Esophagus muscularis mucosa (tissue), 3 donors: Measurements from ENCODE around the gene IPP.

Experiments
- CTCF ChIP-seq, 3 experiments: fragments of 200-600 bp in 2 of 3; fragments of 450-650 bp in 1 of 3; sonication (generic) in 2 of 3; IDR thresholded peaks; one replicate each; pipeline ENCODE4 v1.5.1; 2017 to 2019; ENCODE audit warnings: antibody characterized with exemption in 3 of 3, mild to moderate bottlenecking in 2 of 3, moderate library complexity in 1 of 3
- POLR2A ChIP-seq: fragments of 450-650 bp; IDR thresholded peaks from one replicate; pipeline ENCODE4 v1.6.1; 2017; ENCODE audit warnings: antibody characterized with exemption, moderate library complexity, mild to moderate bottlenecking, low read depth

- TF ChIP-seq POLR2A (no peak), CTCF (IDR thresholded peaks at IDR 0.05) (no peak)
These were observed 32.2 kb downstream of the IPP start for GRCh38 chr1:45718289-45718688.
